Stimulated activated CD4-positive, alpha-beta T cell treated with anti-CD3 and anti-CD28 coated beads, Interleukin-2, amount 100 ng/mL, for 24 hours (primary cell): ENCODE results near the gene ACSS3.
"Not testable (repeated sequence)": the region's sequence is repeated elsewhere in the genome, so short reads cannot be mapped to it uniquely, and the experiment has no call there.

ENCODE experiments used
- DNase-seq, 2 donors: peaks; one replicate each; pipeline ENCODE4 v3.0.0-alpha.2; 2020

The ACSS3 gene

DNA sequence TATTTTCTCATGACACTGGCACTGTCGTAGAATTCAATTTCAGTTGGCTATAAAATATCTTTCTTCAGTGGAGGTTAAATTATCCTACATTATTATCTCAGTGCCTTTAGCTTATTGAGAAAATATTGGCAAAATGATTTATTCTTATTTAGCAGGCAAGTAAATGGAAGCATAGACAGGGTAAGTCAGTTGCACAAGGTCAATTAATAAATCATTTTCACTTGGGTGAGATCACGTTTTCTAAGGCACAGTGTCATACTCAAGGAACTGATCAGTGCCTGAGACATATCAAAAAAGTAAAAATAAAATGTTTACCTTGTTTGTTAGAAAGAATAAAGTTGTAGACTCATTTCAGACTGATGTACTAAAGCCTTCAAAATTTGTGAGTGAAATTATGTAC, 95.0 kb downstream of the ACSS3 start:
- no peak for DNase-seq

GRCh38 chr12:81174664-81175063, 96.8 kb downstream of the ACSS3 start:
- no peak for DNase-seq

DNA sequence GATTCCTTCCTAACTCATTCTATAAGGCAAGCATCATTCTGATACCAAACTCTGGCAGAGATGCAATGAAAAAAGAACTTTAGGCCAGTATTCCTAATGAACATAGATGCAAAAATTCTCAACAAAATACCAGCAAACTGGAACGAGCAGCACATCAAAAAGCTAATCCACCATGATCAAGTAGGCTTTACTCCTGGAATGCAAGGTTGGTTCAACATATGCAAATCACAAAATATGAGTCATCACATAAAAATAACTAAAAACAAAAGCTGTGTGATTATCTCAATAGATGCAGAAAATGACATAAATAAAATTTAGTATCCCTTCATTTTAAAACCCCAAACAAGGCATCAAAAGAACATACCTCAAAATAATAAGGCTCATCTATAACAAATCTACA, 98.9 kb downstream of the ACSS3 start:
- DNase-seq, result no peak

- DNase-seq, result no peak
These were observed 103.8 kb downstream of the ACSS3 start for GRCh38 chr12:81181691-81182090.

DNA sequence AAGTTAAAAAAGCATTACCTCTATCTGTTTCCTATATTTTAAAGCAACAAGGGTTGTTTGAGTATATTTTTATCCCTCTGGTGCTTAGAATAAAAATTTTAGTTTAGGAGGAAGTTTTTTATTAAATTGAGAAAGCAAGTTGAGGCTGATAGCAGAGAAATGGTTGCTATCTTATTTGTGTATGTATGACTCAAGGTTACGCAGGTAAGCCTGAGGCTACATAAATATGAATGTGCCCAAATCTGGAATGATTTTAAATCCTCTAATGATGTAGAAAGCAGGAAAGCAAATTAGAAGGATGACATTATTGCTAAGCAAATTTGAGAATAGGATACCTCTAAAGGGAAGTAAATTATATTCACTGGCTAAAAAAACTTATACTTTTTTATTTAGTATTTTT, 109.8 kb downstream of the ACSS3 start:
- no peak for DNase-seq

DNA sequence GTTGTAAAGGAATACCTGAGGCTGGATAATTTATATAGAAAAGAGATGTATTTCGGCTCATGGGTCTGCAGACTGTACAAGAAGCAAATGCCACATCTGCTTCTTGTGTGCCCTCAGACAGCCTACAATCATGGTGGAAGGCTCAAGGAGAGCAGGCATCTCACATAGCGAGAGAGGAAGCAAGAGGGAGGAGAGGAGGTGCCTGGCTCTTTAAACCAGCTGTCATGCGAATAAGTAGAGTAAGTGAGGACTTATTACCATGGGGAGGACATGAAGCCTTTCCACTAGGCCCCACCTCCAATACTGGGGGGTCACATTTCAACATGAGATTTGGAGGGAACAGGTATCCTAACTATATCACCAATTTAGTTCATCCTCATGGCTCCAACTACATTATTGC, 118.7 kb downstream of the ACSS3 start:
- no peak for DNase-seq

GRCh38 chr12:81200561-81200960, 122.7 kb downstream of the ACSS3 start:
- not testable (repeated sequence) for DNase-seq

DNA sequence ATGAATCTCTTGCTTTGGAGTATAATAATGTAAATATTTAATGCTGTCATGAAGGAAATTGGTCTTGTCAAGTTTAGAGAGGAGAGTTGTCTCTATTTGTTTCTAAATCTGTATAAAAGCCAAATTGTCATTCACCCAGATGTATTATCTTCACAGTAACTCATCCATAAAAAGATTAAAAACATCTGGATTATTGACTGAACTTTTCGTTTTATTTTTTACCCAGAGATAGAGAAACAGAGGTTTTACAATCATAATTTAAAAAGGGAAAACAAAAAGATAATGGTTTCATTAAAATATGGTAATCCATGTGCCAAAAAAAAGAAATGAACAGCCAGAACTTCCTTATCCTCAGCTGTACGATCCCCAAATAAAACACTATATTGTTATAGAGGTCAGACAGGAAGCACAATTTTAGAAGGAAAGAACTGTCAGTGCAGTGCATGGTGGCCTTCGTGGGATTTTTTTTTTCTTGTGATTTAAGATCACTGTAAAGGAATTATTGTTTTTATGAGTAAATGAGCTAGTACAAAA, 125.9 kb downstream of the ACSS3 start:
- no peak for DNase-seq

GRCh38 chr12:81205416-81205815, 127.5 kb downstream of the ACSS3 start:
- DNase-seq, result no peak

DNA sequence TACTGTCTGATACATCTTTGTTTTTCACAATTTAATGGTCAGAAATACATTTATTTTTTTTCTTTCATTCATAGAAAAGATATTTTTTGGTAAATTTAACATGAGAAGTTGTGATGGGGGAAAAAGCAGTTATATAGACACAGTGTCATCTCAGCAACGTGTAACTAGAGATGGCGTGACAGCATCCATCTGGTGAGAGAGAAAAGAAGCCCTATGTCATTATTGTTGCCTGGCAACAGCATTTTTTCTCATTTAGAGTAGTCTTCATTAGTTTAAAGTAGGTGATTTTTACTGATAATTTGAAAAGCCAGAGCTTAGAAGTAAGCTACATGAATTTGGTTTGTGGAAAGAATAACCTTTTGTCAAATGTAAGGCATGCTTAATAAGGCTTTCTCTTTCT, 128.6 kb downstream of the ACSS3 start:
- DNase-seq, result no peak

GRCh38 chr12:81207173-81207572, 129.3 kb downstream of the ACSS3 start:
- DNase-seq, result no peak

DNA sequence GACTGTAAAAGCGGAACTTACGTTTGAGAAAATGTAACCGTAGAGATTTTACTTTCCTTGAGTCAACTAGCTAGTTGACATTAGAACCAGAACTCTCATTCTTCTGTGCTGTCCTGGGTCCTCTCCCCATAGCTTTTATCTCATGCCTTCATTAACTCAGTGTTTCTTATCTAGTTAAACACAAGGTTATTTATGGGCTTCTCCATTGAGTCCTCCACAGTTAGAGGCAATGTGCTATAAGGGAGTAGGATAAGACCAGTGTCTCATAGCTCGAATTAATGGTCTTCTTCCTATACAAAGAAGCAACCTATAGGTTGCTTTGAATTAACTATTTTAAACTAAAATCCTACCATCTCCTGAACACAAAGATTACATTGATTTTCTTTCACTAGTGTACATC, 129.8 kb downstream of the ACSS3 start:
- no peak for DNase-seq

- DNase-seq, result no peak
These were observed 130.5 kb downstream of the ACSS3 start for GRCh38 chr12:81208187-81208911.

- DNase-seq, result no peak
These were observed 131.1 kb downstream of the ACSS3 start for GRCh38 chr12:81209012-81209411.

GRCh38 chr12:81209772-81210225, 131.9 kb downstream of the ACSS3 start:
- DNase-seq, result not testable (repeated sequence)

DNA sequence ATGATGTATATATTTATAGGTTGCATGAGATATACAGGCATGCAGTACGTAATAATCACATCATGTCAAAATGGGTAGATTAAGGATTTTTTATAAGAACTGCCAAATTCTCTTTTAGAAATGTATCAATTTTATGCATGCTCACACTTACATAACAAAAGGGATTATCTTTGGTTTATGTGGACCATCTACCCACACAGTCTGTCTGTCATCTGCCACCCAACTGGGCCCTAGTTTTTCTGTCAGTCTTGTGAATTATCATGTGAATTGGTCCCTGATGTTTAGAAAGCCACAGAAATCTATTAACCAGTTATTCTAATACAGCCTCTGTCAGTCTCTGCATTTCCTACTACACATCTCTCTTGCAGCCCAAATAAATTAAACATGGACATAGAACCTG, 133.4 kb downstream of the ACSS3 start:
- DNase-seq, result no peak

DNA sequence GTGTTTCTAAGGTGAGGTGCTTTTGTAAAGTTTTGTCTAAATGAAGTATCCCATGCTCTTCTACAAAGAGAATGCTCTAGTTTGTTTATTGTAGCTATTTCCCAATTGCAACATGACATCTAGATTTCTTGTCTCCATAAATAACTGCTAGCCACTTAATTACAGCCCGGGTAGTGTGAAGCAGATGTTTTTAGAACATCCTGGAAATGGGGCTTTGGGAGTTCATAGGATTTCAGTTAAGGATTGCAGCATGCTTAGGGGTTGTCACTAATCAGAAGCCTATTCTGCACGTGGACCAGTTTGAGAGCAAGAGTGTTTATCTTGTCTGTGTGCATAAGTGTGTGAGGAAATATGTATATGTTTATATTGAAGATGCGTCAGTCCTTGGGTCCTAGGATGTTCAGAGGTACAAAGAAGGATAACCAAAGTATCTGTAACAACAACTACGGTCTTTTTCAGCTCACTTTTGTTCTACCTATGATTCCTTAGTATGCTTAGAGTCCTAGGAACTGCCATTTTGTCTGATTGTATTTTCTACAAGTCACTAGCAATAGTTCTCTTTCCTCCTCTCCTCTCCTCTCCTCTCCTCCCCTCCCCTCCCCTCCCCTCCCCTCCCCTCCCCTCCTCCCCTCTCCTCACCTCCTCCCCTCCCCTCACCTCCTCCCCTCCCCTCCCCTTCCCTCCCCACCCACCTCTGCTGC, 135.3 kb downstream of the ACSS3 start:
- no peak for DNase-seq

DNA sequence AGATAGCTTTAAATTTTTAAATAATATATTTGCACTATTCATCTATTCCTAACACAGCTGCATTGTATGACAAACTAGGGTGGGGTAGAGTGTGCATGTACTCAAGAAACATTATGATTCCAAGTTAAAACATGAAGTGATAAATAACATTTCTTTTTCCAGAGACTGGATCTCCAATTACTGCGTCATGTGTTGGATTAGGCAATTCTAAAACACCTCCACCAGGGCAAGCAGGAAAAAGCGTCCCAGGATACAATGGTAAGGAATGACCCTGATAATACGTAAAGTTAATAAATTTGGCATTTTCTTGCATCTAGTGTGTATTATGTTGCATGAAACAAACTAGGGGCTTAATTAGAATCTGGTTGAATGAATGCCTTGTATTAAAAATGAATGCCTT, 138.9 kb downstream of the ACSS3 start:
- no peak for DNase-seq

DNA sequence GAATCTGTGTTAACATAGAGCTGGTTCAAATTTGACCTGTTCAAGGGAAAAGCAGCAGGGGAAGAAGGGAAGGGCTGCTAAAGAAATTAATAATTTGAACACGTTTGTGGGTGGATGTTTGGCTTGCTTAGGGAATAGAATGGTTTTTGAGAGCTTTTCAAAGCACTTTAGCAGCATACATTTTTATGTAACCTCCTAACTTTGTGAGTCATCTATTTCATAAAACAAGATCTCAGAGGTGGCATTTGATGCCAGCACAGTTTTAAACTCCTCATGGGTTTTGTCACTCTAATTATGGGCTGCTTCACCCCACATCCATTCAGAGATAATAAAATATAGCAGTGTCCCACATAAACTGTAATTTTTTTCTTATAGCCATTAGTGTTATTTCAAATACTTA, 143.8 kb downstream of the ACSS3 start:
- no peak for DNase-seq

DNA sequence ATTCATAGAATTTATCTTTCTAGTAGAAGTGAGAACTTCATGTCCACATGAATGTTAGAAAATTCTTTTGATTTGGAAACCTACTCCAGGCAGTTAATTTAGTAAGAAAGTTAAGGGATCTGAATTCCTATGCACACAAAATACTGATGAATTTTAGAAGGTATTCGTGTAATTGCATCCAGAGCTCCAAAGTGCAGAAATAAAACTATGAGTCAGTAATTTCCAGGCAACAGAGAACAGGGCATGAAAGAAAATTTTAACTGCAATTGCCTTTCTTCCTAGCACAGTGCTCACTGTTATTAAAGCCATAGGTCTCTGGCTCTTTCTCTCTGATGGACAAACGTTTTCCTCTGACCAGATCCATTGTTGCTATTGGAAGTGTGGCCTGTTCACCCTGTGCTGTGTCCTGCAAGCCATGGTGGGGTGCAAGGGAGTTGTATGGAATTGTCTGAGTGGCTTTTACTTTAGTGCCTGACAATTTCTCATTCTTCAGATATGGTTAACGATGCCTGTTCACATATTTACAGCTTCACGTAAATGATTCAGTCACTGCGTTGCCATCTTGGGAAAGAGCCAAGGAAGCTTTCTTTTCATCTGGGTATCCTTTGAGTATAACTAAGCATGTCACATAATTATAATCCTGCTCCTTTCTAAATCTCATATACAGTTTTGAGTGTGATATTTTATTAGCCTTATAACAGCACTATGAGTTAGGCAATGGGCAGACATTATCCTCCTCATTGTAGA, 145.1 kb downstream of the ACSS3 start:
- DNase-seq, result no peak

DNA sequence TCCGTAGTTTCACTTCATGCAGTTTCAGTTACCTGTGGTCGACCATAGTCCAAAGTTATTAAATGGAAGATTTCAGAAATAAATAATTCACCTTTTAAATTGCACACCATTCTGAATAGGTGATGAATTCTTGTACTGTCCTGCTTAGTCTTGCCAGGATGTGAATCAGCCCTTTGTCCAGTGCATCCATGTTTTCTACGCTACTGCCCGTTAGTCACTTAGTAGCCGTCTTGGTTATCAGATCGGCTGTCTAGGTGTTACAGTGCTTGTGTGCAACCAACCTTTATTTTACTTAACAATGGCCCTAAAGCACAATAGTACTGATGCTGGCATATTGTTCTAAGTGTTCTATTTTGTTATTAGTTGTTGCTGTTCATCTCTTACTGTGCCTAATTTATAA, 146.7 kb downstream of the ACSS3 start:
- no peak for DNase-seq

DNA sequence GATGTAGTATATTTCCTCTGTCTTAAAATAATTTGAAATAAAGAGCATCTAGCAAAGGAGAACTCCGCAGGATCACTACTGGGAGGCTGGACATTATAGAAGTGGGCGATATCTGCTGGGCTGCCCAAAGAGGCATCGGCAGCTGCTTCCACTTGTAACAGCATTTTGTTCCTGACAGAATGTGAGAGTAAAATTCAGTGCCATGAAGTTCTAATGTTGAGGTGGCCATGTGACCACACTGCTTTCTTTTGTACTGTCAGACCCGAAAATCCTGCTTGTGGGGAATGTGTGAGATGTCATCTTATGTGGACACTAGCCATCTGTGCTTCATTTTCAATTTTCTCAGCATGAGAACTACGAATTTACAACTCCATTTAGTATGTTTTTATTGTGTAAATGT, 151.9 kb downstream of the ACSS3 start:
- DNase-seq, result no peak

- no peak for DNase-seq
These were observed 153.9 kb downstream of the ACSS3 start for GRCh38 chr12:81231574-81232368.
